Measurements from ENCODE around the gene TK1.

TK1 gene

DNA sequence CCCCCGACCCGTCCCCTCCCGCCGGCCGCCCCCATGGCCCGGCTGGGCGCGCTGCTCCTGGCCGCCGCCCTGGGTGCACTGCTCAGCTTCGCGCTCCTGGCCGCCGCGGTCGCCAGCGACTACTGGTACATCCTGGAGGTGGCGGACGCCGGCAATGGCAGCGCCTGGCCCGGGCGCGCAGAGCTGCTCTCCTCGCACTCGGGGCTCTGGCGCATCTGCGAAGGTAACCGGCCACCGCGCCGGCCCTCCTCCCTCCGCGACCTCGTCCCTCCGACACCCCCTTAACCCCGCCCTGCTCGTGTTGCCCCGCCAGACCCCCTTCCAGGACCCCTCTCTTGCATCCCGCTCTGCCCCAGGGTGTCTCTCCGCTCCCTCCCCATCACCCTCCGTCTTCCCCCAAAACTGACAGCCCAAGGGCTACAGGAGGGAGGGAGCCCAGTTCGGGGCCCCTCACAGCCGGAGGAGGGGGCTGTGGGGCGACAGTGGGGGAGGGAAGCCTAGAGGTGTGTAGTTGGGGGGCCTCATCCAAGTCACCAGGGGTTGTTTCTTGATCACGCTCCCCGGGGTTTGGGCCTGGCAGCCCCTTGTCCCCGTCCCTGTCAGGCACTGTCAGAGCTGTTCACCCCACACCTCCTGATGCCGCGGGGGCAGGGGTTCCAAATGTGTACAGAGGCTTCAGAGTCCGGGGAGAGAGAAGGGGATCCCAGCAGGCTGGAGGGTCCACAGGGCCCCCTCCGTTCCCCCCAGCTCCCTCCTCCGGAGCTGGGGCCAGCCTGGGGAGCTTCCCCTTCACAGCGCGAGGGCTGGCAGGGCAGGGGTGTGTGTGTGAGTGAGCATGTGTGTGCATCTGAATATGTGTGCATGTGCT is 45.4 kb upstream of the TK1 start:
- no peak for DNase-seq (ENCODE audit: low read depth)
- H3K4me3 ChIP-seq (ENCODE audit: low read depth, low read length) = no peak overlapping the region

DNA sequence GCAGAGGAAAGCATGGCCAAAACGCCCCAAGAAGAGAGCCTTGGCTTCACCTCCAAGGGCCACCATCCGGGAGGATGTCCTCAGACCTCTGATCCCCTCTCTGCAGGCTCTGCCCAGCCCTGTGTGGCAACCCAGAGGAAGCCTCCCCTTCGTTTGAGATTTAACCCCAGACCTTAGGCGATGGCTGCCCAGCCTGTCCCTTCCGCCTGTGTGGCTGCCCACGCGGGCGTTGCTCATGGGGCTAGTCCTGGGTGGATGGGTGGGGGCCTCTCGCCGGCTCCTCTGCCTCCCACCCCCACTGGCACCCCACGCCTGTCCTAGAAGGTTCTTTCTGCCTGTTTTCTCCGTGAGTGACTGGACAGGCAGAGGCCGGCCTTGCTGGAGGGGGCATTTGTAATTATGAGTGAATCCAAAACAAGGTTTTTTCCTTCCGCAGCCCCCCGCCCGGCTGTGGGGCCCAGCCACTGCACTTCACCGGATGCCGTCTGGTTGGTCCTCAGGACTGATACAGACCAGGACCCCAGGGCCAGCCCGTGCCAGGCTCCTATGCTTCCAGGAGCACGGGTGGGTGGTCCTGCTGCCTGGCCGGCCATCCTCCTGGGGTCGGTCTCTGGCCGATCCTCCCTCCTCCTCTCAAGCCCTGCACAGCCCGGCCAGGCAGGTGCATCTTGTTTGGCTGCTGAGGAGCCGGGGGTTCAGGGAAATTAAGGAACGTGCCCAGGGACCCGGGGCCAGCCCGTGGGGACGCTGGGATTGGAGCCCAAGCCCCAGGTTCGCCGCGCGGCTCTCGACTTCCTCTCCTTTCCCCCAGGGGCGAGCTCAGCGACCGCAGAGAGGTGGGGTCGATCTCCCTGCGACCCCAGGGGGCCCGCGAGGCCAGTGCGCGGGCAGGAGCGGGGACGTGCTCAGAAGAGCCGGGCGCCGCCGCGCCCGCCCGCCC is 44.4 kb upstream of the TK1 start, which contains the start of gene TMEM235:
Gene TMEM235, plus strand, starts transcription at position 636 of the 940 bp plus-strand sequence. CDS start 393 bp downstream, outside the sequence.
- no peak for DNase-seq (ENCODE audit: low read depth)
- H3K4me3 ChIP-seq (ENCODE audit: low read depth, low read length) = no peak within 1 kb of the TSS
- TF ChIP-seq CTCF (conservative IDR thresholded peaks at IDR 0.05; ENCODE audit: low read depth, low read length) = no peak

More for the DNA sequence above, 45.4 kb upstream of the TK1 start:
- TF ChIP-seq CTCF (conservative IDR thresholded peaks at IDR 0.05; ENCODE audit: low read depth, low read length) = no peak

- no peak overlapping the region for H3K4me3 ChIP-seq (ENCODE audit: low read depth, low read length)
- no peak for TF ChIP-seq CTCF (conservative IDR thresholded peaks at IDR 0.05; ENCODE audit: low read depth, low read length)
These were observed 43.6 kb upstream of the TK1 start for GRCh38 chr17:78230252-78230962.

DNA sequence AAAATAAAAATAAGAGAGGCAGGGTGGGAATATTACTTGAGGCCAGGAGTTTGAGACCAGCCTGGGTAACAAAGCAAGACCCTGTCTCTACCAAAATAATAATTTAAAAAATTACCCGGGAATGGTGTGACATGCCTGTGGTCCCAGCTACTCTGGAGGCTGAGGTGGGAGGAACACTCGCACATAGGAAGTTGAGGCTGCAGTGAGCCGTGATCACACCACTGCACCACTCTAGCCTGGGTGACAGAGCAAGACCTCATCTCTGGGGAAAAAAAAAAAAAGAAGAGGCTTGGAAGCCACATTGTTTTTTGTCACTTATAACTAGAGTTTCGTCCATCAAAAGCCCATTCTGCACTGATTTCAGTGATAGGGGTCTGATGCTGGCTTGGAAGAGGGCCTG is 41.3 kb upstream of the TK1 start:
- TF ChIP-seq CTCF (conservative IDR thresholded peaks at IDR 0.05; ENCODE audit: low read depth, low read length) = no peak
- H3K4me3 ChIP-seq (ENCODE audit: low read depth, low read length) = no peak overlapping the region
- no peak for DNase-seq (ENCODE audit: low read depth)

More at GRCh38 chr17:78230252-78230962, 43.6 kb upstream of the TK1 start:
- DNase-seq (ENCODE audit: low read depth) = no peak

GRCh38 chr17:78227455-78227916 is 40.6 kb upstream of the TK1 start:
- H3K4me3 ChIP-seq (ENCODE audit: low read depth, low read length) = no peak overlapping the region
- no peak for DNase-seq (ENCODE audit: low read depth)

More at GRCh38 chr17:78227455-78227916, 40.6 kb upstream of the TK1 start:
- TF ChIP-seq CTCF (conservative IDR thresholded peaks at IDR 0.05; ENCODE audit: low read depth, low read length) = no peak

Measured in choroid plexus epithelial cell (primary cell).